NT2/D1 (cell line): ENCODE results near the gene SLC16A5.
A peak's percentile ranks its signal among the peaks of the same experiment; 100 is the strongest.
"Not testable (repeated sequence)": the region's sequence is repeated elsewhere in the genome, so short reads cannot be mapped to it uniquely, and the experiment has no call there.

ENCODE experiments used
- DNase-seq: peaks from one replicate; pipeline ENCODE4 v3.0.0-alpha.2; 2011; ENCODE audit warnings: low read depth, low spot score
- H3K27me3 ChIP-seq: 2 replicates; pipeline ENCODE4 v1.6.0; 2011; ENCODE audit warnings: mild to moderate bottlenecking; ENCODE audit not compliant: insufficient read length, insufficient read depth
- H3K36me3 ChIP-seq: 2 replicates; pipeline ENCODE4 v1.6.1; 2011; ENCODE audit warnings: mild to moderate bottlenecking, low read length, mixed read lengths; ENCODE audit not compliant: insufficient read depth, insufficient read length
- H3K4me1 ChIP-seq: 2 replicates; pipeline ENCODE4 v1.5.1; 2011; ENCODE audit not compliant: insufficient read depth, insufficient read length
- H3K4me3 ChIP-seq: 2 replicates; pipeline ENCODE4 v1.5.1; 2011; ENCODE audit warnings: low read depth; ENCODE audit not compliant: insufficient read length
- H3K9ac ChIP-seq: 2 replicates; pipeline ENCODE4 v1.6.0; 2011; ENCODE audit warnings: low read depth; ENCODE audit not compliant: insufficient read length
- H3K9me3 ChIP-seq: 2 replicates; pipeline ENCODE4 v1.5.1; 2011; ENCODE audit warnings: mild to moderate bottlenecking, low read length; ENCODE audit not compliant: insufficient read depth
- SUZ12 ChIP-seq: IDR thresholded peaks from 2 replicates; pipeline ENCODE4 v1.6.1; 2011; ENCODE audit not compliant: insufficient read length, insufficient read depth; ENCODE audit errors: extremely low read depth
- YY1 ChIP-seq: IDR thresholded peaks from 2 replicates; pipeline ENCODE4 v1.6.1; 2011; ENCODE audit not compliant: insufficient read length, insufficient read depth
- ZNF274 ChIP-seq: IDR thresholded peaks from 2 replicates; pipeline ENCODE4 v1.6.1; 2011; ENCODE audit warnings: mild to moderate bottlenecking, low read depth, low read length

Gene SLC16A5

GRCh38 chr17:75087558-75088453 lies at the start of gene SLC16A5:
TSS of gene SLC16A5 (plus strand) at chr17:75087954. CDS start at chr17:75093637, 5,683 bp downstream.
- Histone ChIP-seq H3K4me1 (peaks cover 18% of the 10 kb centered on the region), H3K9me3 (no peaks in the 10 kb centered on the region), H3K4me3 (peak within 1 kb of the TSS; percentile 81), H3K36me3 (peaks cover 2% of the 10 kb centered on the region), H3K27me3 (no peaks in the 10 kb centered on the region), H3K9ac (peak within 1 kb of the TSS; percentile 98)
- DNase-seq: peak; percentile 81
- TF ChIP-seq SUZ12: no peak
- TF ChIP-seq YY1: no peak
- no peak for TF ChIP-seq ZNF274

- Histone ChIP-seq H3K4me3 (no peak overlapping the region), H3K36me3 (peaks cover 56% of the 10 kb centered on the region), H3K4me1 (peaks cover 16% of the 10 kb centered on the region), H3K27me3 (no peaks in the 10 kb centered on the region), H3K9me3 (no peaks in the 10 kb centered on the region), H3K9ac (no peak overlapping the region)
- no peak for TF ChIP-seq ZNF274
- TF ChIP-seq SUZ12: no peak
- TF ChIP-seq YY1: no peak
- no peak for DNase-seq
Observed at GRCh38 chr17:75039238-75039637, 48.5 kb upstream of the SLC16A5 start.

GRCh38 chr17:75041656-75042280 lies 46.0 kb upstream of the SLC16A5 start:
- Histone ChIP-seq H3K36me3 (peaks cover 50% of the 10 kb centered on the region), H3K4me1 (peaks cover 10% of the 10 kb centered on the region), H3K27me3 (no peaks in the 10 kb centered on the region), H3K9ac (no peak overlapping the region), H3K9me3 (no peaks in the 10 kb centered on the region), H3K4me3 (no peak overlapping the region)
- DNase-seq: no peak
- TF ChIP-seq ZNF274 (no peak), YY1 (no peak), SUZ12 (no peak)

- H3K36me3 ChIP-seq: peaks cover 41% of the 10 kb centered on the region
- H3K4me1 ChIP-seq, H3K9me3 ChIP-seq, H3K27me3 ChIP-seq, H3K4me3 ChIP-seq, H3K9ac ChIP-seq, DNase-seq: not testable (repeated sequence)
Observed at GRCh38 chr17:75043789-75044188, 44.0 kb upstream of the SLC16A5 start.

- H3K9ac ChIP-seq: no peak overlapping the region
- no peak for DNase-seq
- H3K4me1 ChIP-seq: peaks cover 10% of the 10 kb centered on the region
- peaks cover 41% of the 10 kb centered on the region for H3K36me3 ChIP-seq
- H3K4me3 ChIP-seq: no peak overlapping the region
- no peak for TF ChIP-seq SUZ12
- no peak for TF ChIP-seq YY1
- no peak for TF ChIP-seq ZNF274
- H3K27me3 ChIP-seq: no peaks in the 10 kb centered on the region
- H3K9me3 ChIP-seq: no peaks in the 10 kb centered on the region
Observed at GRCh38 chr17:75044716-75045115, 43.0 kb upstream of the SLC16A5 start.

GRCh38 chr17:75045946-75046406 lies 41.8 kb upstream of the SLC16A5 start:
- Histone ChIP-seq H3K4me3 (peak overlapping the region; percentile 100), H3K36me3 (peaks cover 39% of the 10 kb centered on the region), H3K9ac (peak overlapping the region; percentile 99)
- not testable (repeated sequence) for H3K9me3 ChIP-seq, DNase-seq, H3K27me3 ChIP-seq, H3K4me1 ChIP-seq

- TF ChIP-seq YY1 (peak; percentile 63), ZNF274 (no peak), SUZ12 (no peak)
- no peaks in the 10 kb centered on the region for H3K27me3 ChIP-seq
Observed at GRCh38 chr17:75046407-75047289, 41.1 kb upstream of the SLC16A5 start, which contains the start of the genes ATP5PD and KCTD2. TSS of gene ATP5PD (minus strand) at chr17:75046969. CDS start at chr17:75042650, 4,319 bp downstream. TSS of gene KCTD2 (plus strand) at chr17:75047225. CDS start at chr17:75047251, 26 bp downstream.

More at GRCh38 chr17:75046407-75047289, 41.1 kb upstream of the SLC16A5 start, which contains the start of the genes ATP5PD and KCTD2:
- Histone ChIP-seq H3K4me1 (peaks cover 8% of the 10 kb centered on the region), H3K4me3 (peak within 1 kb of the TSS; percentile 100), H3K36me3 (peaks cover 35% of the 10 kb centered on the region), H3K9me3 (no peaks in the 10 kb centered on the region), H3K9ac (peak within 1 kb of the TSS; percentile 99)
- DNase-seq: peak; percentile 91
